Kidney (tissue), 14 donors: Measurements from ENCODE around the gene TSPOAP1. TPM values are rescaled to one million over a fixed set of nuclear protein-coding genes. Genes with fewer than 3 reads are reported as not detected.

Experiments
- DNase-seq, 5 donors: peaks; one replicate each; pipeline ENCODE4 v3.0.0-alpha.2; 2013 to 2020
- FAIRE-seq: peaks from 2 replicates; lab custom pipeline; 2012; peaks lifted over from hg19 to GRCh38; lab: Jason Lieb, UNC
- H3K27ac ChIP-seq, 2 donors: one replicate each; pipeline ENCODE4 v1.7.0; 2013; ENCODE audit warnings: low read depth in 2 of 2, low read length in 2 of 2, inconsistent platforms in 1 of 2
- H3K27me3 ChIP-seq: one replicate; pipeline ENCODE4 v1.7.1; 2013; ENCODE audit warnings: low read length, inconsistent platforms; ENCODE audit not compliant: control insufficient read depth, insufficient read depth
- H3K36me3 ChIP-seq, 3 donors: one replicate each; pipeline versions ENCODE4 v1.7.0 to v1.7.1; 2013; ENCODE audit warnings: low read length in 3 of 3, control low read depth in 1 of 3, inconsistent platforms in 1 of 3; ENCODE audit not compliant: insufficient read depth in 3 of 3, control insufficient read depth in 2 of 3
- H3K4me1 ChIP-seq, 3 donors: one replicate each; pipeline versions ENCODE4 v1.7.0 to v1.7.1; 2013; ENCODE audit warnings: low read length in 3 of 3, inconsistent platforms in 1 of 3, low read depth in 1 of 3; ENCODE audit not compliant: control insufficient read depth in 2 of 3, insufficient read depth in 2 of 3
- H3K4me3 ChIP-seq, 3 donors: one replicate each; pipeline versions ENCODE4 v1.7.0 to v1.8.1; 2013; ENCODE audit warnings: low read length in 3 of 3, control low read depth in 1 of 3, inconsistent platforms in 1 of 3
- H3K9ac ChIP-seq, 3 donors: one replicate each; pipeline versions ENCODE4 v1.7.0 to v1.7.1; 2013; ENCODE audit warnings: low read length in 3 of 3, control low read depth in 1 of 3, inconsistent platforms in 1 of 3
- H3K9me3 ChIP-seq, 3 donors: one replicate each; pipeline versions ENCODE4 v1.7.0 to v1.7.1; 2013; ENCODE audit warnings: low read length in 3 of 3, control low read depth in 1 of 3, inconsistent platforms in 1 of 3; ENCODE audit not compliant: control insufficient read depth in 2 of 3, insufficient read depth in 1 of 3
- CTCF ChIP-seq: IDR thresholded peaks from 3 replicates; pipeline ENCODE4 v1.5.1; 2012; ENCODE audit warnings: mild to moderate bottlenecking, moderate library complexity, borderline replicate concordance; ENCODE audit not compliant: insufficient read depth; ENCODE audit errors: extremely low read depth
- intact Hi-C: fragments of 100-400 bp; cut with DNase I; formaldehyde crosslinking; loops from one replicate; pipeline ENCODE4 v1.11.1; 2022
- polyA plus RNA-seq: library from polyadenylated mRNA; stranded (reverse); fragments of 350-450 nt; fragmentation: Illumina TruSeq; extraction: RNeasy Lipid Tissue Mini Kit (QIAGEN cat#74804); gene quantifications from one replicate; pipeline ENCODE4 v1.2.3, GENCODE V29; 2014; ENCODE audit warnings: low read depth, low replicate concordance; ENCODE audit not compliant: insufficient read depth
- total RNA-seq: library from RNA; stranded (reverse); fragmentation: NEBNext Ultra II Directional; extraction: Animal tissue kit (Norgen Biotek cat#: 25700); gene quantifications from one replicate; pipeline ENCODE4 v1.2.1, GENCODE V29; 2021
- donor health status: control.
- donor health status: control.
- donor health status: control.
- donor health status: control.
- donor health status: control.
- donor health status: DM: yes; HTN: yes; CAD: no.
- donor health status: Normal renal cell carcinoma (clear cell type).

TSPOAP1 gene
- total and polyA plus RNA-seq, 2 donors from 2014 or later: 12.5 to 30.6 TPM

- Histone ChIP-seq H3K9ac (no peak overlapping the region), H3K36me3 (no peaks in the 10 kb centered on the region), H3K27me3 (no peaks in the 10 kb centered on the region), H3K4me3 (no peak overlapping the region), H3K9me3 (no peaks in the 10 kb centered on the region), H3K27ac (no peak overlapping the region), H3K4me1 (peaks cover 0 to 23% (median 15%) of the 10 kb centered on the region in 3 donors)
- intact Hi-C loops: no loop called here
- no peak for DNase-seq
- no peak for FAIRE-seq
- no peak for TF ChIP-seq CTCF
Observed at GRCh38 chr17:58375256-58375655, 46.7 kb upstream of the TSPOAP1 start.

- H3K27me3 ChIP-seq: no peaks in the 10 kb centered on the region
- no peaks in the 10 kb centered on the region for H3K9me3 ChIP-seq
- no peak overlapping the region for H3K4me3 ChIP-seq
- no peak overlapping the region for H3K9ac ChIP-seq
- FAIRE-seq (no peak), DNase-seq (no peak)
- no peak overlapping the region for H3K27ac ChIP-seq
- H3K36me3 ChIP-seq: no peaks in the 10 kb centered on the region
- intact Hi-C loops: no loop called here
- peaks cover 0 to 14% (median 7%) of the 10 kb centered on the region in 3 donors for H3K4me1 ChIP-seq
- no peak for TF ChIP-seq CTCF
Observed at GRCh38 chr17:58373923-58374322, 45.3 kb upstream of the TSPOAP1 start.

DNA sequence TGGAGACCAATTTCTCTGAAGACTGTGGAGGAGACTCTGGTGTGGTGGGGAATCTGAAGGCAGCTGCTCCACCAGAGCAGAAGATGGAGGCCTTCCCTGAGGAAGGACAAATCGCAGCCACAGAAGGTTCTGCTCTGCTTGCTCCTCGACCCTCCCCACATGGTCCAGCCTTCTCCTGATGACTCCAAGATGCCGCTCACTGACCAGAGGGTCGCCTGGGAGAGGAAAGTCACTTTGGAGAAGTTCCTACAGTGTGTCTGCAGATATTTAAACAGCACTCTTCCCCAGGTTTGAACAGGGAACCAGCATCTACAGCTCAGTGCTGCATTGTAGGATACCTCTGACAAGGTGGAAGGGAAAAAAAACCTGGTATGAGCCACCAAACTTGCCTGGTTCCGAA lies 44.4 kb upstream of the TSPOAP1 start:
- intact Hi-C loops: no loop called here
- H3K4me1 ChIP-seq: peaks cover 0 to 14% (median 6%) of the 10 kb centered on the region in 3 donors
- no peaks in the 10 kb centered on the region for H3K9me3 ChIP-seq
- H3K27ac ChIP-seq: no peak overlapping the region
- no peak for TF ChIP-seq CTCF
- FAIRE-seq: no peak
- no peak overlapping the region for H3K9ac ChIP-seq
- no peak for DNase-seq
- H3K36me3 ChIP-seq: no peaks in the 10 kb centered on the region
- H3K27me3 ChIP-seq: no peaks in the 10 kb centered on the region
- no peak overlapping the region for H3K4me3 ChIP-seq

- Histone ChIP-seq H3K27ac (no peak overlapping the region), H3K4me3 (no peak overlapping the region), H3K4me1 (peaks cover 0 to 9% (median 3%) of the 10 kb centered on the region in 3 donors), H3K27me3 (no peaks in the 10 kb centered on the region), H3K9ac (no peak overlapping the region), H3K36me3 (no peaks in the 10 kb centered on the region), H3K9me3 (no peaks in the 10 kb centered on the region)
- FAIRE-seq: no peak
- DNase-seq: no peak
- TF ChIP-seq CTCF: no peak
- intact Hi-C loops: no loop called here
Observed at GRCh38 chr17:58371300-58371950, 42.8 kb upstream of the TSPOAP1 start.
